HG03565 (cell line): ENCODE data around the gene DIABLO.

Experiments used
- ATAC-seq: cut with Tn5 transposase; IDR thresholded peaks from one replicate; pipeline ENCODE4 v1.9.1; 2021; ENCODE audit warnings: mild to moderate bottlenecking, moderate library complexity; ENCODE audit not compliant: unreplicated experiment

DIABLO gene

GRCh38 chr12:122159882-122160281 lies 66.0 kb downstream of the DIABLO start:
- ATAC-seq, result no peak

GRCh38 chr12:122158700-122159285 lies 67.1 kb downstream of the DIABLO start:
- ATAC-seq, result no peak
